ENCODE results near the gene SAP30BP.

GRCh38 chr17:75703191-75703590 is 36.1 kb downstream of the SAP30BP start:
- TF ChIP-seq FOXA1 (IDR thresholded peaks at IDR 0.05) (no peak), NFRKB (IDR thresholded peaks at IDR 0.05) (no peak), PKNOX1 (IDR thresholded peaks at IDR 0.05) (no peak), TARDBP (IDR thresholded peaks at IDR 0.05) (no peak), FOXM1 (IDR thresholded peaks at IDR 0.05; ENCODE audit: borderline replicate concordance) (no peak), SUZ12 (IDR thresholded peaks at IDR 0.05) (no peak), BHLHE40 (IDR thresholded peaks at IDR 0.05; ENCODE audit: borderline replicate concordance) (no peak), HDGF (IDR thresholded peaks at IDR 0.05; ENCODE audit: borderline replicate concordance) (no peak), SP1 (IDR thresholded peaks at IDR 0.05) (no peak), ELF4 (IDR thresholded peaks at IDR 0.05) (no peak), ARNT (IDR thresholded peaks at IDR 0.05) (no peak), LEF1 (IDR thresholded peaks at IDR 0.05; ENCODE audit: borderline replicate concordance) (no peak)
